ENCODE results near the gene ACAN. TPM values are rescaled to one million over a fixed set of nuclear protein-coding genes. Genes with fewer than 3 reads are reported as not detected.

The ACAN gene
- under 1 TPM in 5 of 6 donors, not detected in 1; 0.04 to 0.31 (median 0.14) TPM for total RNA-seq
- polyA plus RNA-seq = 1 to 10 TPM in 1 of 2 donors, under 1 TPM in 1; 0.92 to 5.7 TPM

DNA sequence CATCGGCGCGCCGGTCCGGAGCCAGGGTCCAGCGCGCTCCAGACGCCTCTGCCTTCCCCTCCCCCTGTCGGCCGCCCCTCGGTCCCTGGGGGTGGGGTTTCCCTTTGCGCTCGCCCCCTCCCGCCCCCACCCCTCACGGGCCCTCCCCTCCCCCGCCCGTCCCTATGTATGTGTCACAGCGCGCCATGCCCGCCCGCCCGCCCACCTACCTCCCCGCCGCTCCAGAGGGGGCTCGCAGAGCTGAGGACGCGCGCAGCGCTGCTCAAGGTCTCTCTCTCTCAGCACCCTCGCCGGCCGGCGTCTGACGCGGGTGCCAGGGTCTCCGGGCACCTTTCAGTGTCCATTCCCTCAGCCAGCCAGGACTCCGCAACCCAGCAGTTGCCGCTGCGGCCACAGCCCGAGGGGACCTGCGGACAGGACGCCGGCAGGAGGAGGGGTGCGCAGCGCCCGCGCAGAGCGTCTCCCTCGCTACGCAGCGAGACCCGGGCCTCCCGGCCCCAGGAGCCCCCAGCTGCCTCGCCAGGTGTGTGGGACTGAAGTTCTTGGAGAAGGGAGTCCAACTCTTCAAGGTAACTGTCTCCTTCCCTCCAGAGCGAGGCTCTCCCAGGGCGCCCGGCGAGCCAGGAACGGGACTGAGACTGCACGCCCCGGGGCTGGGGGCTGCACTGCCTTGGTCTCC is at the start of gene ACAN:
Gene ACAN, plus strand, starts transcription at position 196 of the 679 bp plus-strand sequence. CDS start 32,771 bp downstream, outside the sequence.
- FAIRE-seq (no peak), DNase-seq (peak in 2 of 6 donors; percentile 43 to 55), ATAC-seq (no peak)
- Histone ChIP-seq H3K27ac (no peak within 1 kb of the TSS), H3K27me3 (peaks cover 0 to 3% (median 0%) of the 10 kb centered on the region in 4 donors), H3K36me3 (no peaks in the 10 kb centered on the region), H3K4me1 (no peaks in the 10 kb centered on the region), H3K9me3 (no peaks in the 10 kb centered on the region), H3K4me3 (peak within 1 kb of the TSS in 1 of 4 donors; percentile 7)
- intact Hi-C loops (cut with DNase I) = no loop called here
- no peak for TF ChIP-seq CTCF (IDR thresholded peaks at IDR 0.05)
- WGBS, 2 donors = 1 to 3% methylated on average over 43 to 58 of the region's 61 CpGs

GRCh38 chr15:88756521-88756920 is 46.7 kb upstream of the ACAN start:
- no peak for DNase-seq
- no peak for TF ChIP-seq CTCF (IDR thresholded peaks at IDR 0.05)
- ATAC-seq = no peak
- WGBS, 2 donors = 67 to 72% methylated on average over 4 of the region's 4 CpGs
- intact Hi-C loops (cut with DNase I) = no loop called here
- H3K9me3 ChIP-seq = no peaks in the 10 kb centered on the region
- H3K27me3 ChIP-seq = no peaks in the 10 kb centered on the region
- H3K4me3 ChIP-seq = no peak overlapping the region
- H3K36me3 ChIP-seq = no peaks in the 10 kb centered on the region
- no peak overlapping the region for H3K27ac ChIP-seq
- FAIRE-seq = no peak
- H3K4me1 ChIP-seq = no peaks in the 10 kb centered on the region

DNA sequence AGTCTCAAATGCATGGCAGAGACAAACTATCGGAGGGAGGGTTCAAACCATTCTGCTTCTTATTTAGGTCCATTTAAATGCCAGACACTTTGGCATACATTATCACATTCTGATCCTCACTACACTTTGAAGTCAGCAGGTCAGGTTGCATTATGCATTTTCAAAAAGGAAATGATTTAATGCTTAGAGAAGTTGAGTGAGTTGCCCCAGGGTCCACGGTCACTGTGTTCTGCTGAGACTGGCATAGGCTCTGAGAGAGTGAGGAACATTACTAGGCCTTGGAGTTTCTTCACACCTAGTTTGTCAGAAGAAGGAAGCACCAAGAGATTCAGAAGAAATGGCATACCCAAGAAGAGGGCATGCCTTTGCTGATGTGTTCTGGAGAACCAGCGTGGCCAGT is 46.3 kb upstream of the ACAN start:
- WGBS, 2 donors = 78 to 87% methylated on average over 3 of the region's 3 CpGs
- no peak overlapping the region for H3K4me3 ChIP-seq
- H3K27ac ChIP-seq = no peak overlapping the region
- FAIRE-seq = no peak
- H3K27me3 ChIP-seq = no peaks in the 10 kb centered on the region
- H3K4me1 ChIP-seq = no peaks in the 10 kb centered on the region
- no peak for TF ChIP-seq CTCF (IDR thresholded peaks at IDR 0.05)
- intact Hi-C loops (cut with DNase I) = no loop called here
- no peak for ATAC-seq
- DNase-seq = no peak
- H3K36me3 ChIP-seq = no peaks in the 10 kb centered on the region
- no peaks in the 10 kb centered on the region for H3K9me3 ChIP-seq

DNA sequence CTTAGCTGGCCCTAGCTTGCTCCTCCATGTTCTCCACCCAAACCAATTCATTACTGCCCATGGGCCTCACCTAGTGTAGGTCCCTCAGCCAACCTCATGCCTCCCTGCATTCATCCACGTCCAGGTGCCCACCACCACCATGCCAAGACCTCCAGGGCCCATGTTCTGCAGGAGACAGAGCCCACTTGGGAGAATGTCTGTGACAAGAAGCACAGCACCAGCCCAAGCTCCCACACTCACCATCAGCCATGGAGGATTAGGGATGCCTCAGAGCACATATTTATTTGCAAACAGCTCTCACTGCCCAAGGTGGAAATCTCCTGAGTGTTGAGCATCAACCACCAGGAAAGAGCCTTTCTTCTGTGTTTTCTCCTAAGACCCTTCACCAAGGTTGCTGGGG is 43.4 kb upstream of the ACAN start:
- Histone ChIP-seq H3K27me3 (no peaks in the 10 kb centered on the region), H3K27ac (no peak overlapping the region), H3K36me3 (no peaks in the 10 kb centered on the region), H3K4me1 (no peaks in the 10 kb centered on the region), H3K4me3 (no peak overlapping the region), H3K9me3 (no peaks in the 10 kb centered on the region)
- TF ChIP-seq CTCF (IDR thresholded peaks at IDR 0.05) = no peak
- no peak for FAIRE-seq
- WGBS, 2 donors = 30 to 62% methylated on average over 1 of the region's 1 CpG
- DNase-seq = no peak
- ATAC-seq = no peak
- intact Hi-C loops (cut with DNase I) = no loop called here

DNA sequence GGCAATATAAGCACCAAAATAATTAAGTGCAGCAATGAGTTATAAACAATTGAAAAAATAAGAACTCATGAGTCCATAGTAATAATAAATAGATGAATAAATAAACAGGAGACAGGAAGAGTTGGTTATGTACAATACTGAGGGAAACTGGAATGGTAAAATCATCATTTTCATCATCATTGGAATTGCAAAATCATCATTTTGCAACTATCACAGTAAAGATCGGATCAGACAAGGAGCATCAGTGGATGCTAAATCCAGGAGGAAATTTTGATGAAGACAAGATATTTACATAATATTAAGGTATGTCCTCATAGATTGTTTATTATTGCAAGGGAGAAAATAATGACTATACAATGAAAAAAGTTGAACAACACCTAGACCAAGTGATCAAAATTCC is 38.8 kb upstream of the ACAN start:
- Histone ChIP-seq H3K4me3 (no peak overlapping the region), H3K27ac (no peak overlapping the region), H3K4me1 (no peaks in the 10 kb centered on the region), H3K27me3 (peaks cover 0 to 5% (median 0%) of the 10 kb centered on the region in 4 donors), H3K9me3 (no peaks in the 10 kb centered on the region), H3K36me3 (no peaks in the 10 kb centered on the region)
- FAIRE-seq (no peak), DNase-seq (no peak), ATAC-seq (no peak)
- WGBS, 2 donors = 60 to 81% methylated on average over 1 of the region's 1 CpG
- TF ChIP-seq CTCF (IDR thresholded peaks at IDR 0.05) = no peak
- intact Hi-C loops (cut with DNase I) = no loop called here
